DMS114 treated with DMSO at 0.1 percent for 48 hours (cell line): Measurements from ENCODE around the gene CIB1.

Experiments used
- DNase-seq: peaks from one replicate; lab custom pipeline; 2025; ENCODE audit not compliant: unreplicated experiment; lab: John Stamatoyannopoulos, UW

The CIB1 gene

GRCh38 chr15:90241343-90242192 lies 7.8 kb upstream of the CIB1 start:
- DNase-seq = no peak

GRCh38 chr15:90240856-90241255 lies 7.1 kb upstream of the CIB1 start:
- DNase-seq = no peak

GRCh38 chr15:90239371-90239770 lies 5.6 kb upstream of the CIB1 start:
- DNase-seq = no peak

- DNase-seq = no peak
These were observed 601 bp upstream of the CIB1 start, which contains the start of gene GDPGP1 for GRCh38 chr15:90234096-90234988. Gene GDPGP1, plus strand, starts transcription at chr15:90234209. Its CDS starts 6,700 bp downstream, at chr15:90240909.

- DNase-seq = no peak
These were observed 777 bp downstream of the CIB1 start for GRCh38 chr15:90232941-90233386.

- DNase-seq = no peak
These were observed 1.5 kb downstream of the CIB1 start for GRCh38 chr15:90232196-90232595.

GRCh38 chr15:90231028-90232017 lies 2.4 kb downstream of the CIB1 start:
- DNase-seq = no peak

- DNase-seq = no peak
These were observed 3.1 kb downstream of the CIB1 start for GRCh38 chr15:90230610-90231009.

GRCh38 chr15:90230071-90230494 lies 3.7 kb downstream of the CIB1 start:
- no peak for DNase-seq

GRCh38 chr15:90228960-90229359 lies 4.8 kb downstream of the CIB1 start:
- no peak for DNase-seq

- no peak for DNase-seq
These were observed 5.6 kb downstream of the CIB1 start for GRCh38 chr15:90227816-90228772.

GRCh38 chr15:90227336-90227735 lies 6.4 kb downstream of the CIB1 start:
- no peak for DNase-seq

GRCh38 chr15:90225504-90226234 lies 8.1 kb downstream of the CIB1 start:
- DNase-seq = no peak

- DNase-seq = no peak
These were observed 8.7 kb downstream of the CIB1 start for GRCh38 chr15:90225047-90225446.

GRCh38 chr15:90223441-90224165 lies 10.1 kb downstream of the CIB1 start:
- no peak for DNase-seq

GRCh38 chr15:90222547-90222946 lies 11.2 kb downstream of the CIB1 start:
- no peak for DNase-seq

- peak; percentile 48 for DNase-seq
These were observed 12.4 kb downstream of the CIB1 start for GRCh38 chr15:90221246-90221900.
